Trophoblast cell (in vitro differentiated cells and primary cell): ENCODE data around the gene ITIH5.

Experiments
- DNase-seq, 2 donors: peaks; one replicate each; pipeline ENCODE4 v3.0.0-alpha.2; 2016
- H2AFZ ChIP-seq: 2 replicates; pipeline ENCODE4 v1.6.1; 2013; ENCODE audit warnings: low read length, moderate library complexity, mild to moderate bottlenecking; ENCODE audit not compliant: insufficient read depth, poor library complexity
- H2AK5ac ChIP-seq: 2 replicates; pipeline ENCODE4 v1.6.1; 2013; ENCODE audit warnings: mild to moderate bottlenecking, low read length
- H2BK120ac ChIP-seq: 2 replicates; pipeline ENCODE4 v1.6.1; 2013; ENCODE audit warnings: low read length, mild to moderate bottlenecking, moderate library complexity; ENCODE audit not compliant: insufficient read depth, poor library complexity
- H2BK12ac ChIP-seq: 2 replicates; pipeline ENCODE4 v1.6.1; 2013; ENCODE audit warnings: mild to moderate bottlenecking, low read length, moderate library complexity
- H2BK5ac ChIP-seq: 2 replicates; pipeline ENCODE4 v1.6.1; 2013; ENCODE audit warnings: low read length, low read depth, moderate library complexity, mild to moderate bottlenecking; ENCODE audit not compliant: poor library complexity
- H3K14ac ChIP-seq: 2 replicates; pipeline ENCODE4 v1.6.1; 2013; ENCODE audit warnings: mild to moderate bottlenecking, low read length
- H3K18ac ChIP-seq: 2 replicates; pipeline ENCODE4 v1.6.1; 2013; ENCODE audit warnings: mild to moderate bottlenecking, low read length
- H3K23ac ChIP-seq: 2 replicates; pipeline ENCODE4 v1.6.1; 2013; ENCODE audit warnings: low read length
- H3K27ac ChIP-seq: 2 replicates; pipeline ENCODE4 v1.5.1; 2013; ENCODE audit warnings: low read depth, mild to moderate bottlenecking, inconsistent platforms, low read length, moderate library complexity
- H3K27me3 ChIP-seq: 2 replicates; pipeline ENCODE4 v1.6.1; 2013; ENCODE audit warnings: inconsistent platforms, mild to moderate bottlenecking, low read length, moderate library complexity; ENCODE audit not compliant: insufficient read depth
- H3K36me3 ChIP-seq, 2 experiments: 1 replicate in 1 of 2; 2 replicates in 1 of 2; pipeline ENCODE4 v1.6.1; 2013; ENCODE audit warnings: low read length in 2 of 2, mild to moderate bottlenecking in 2 of 2, moderate library complexity in 1 of 2; ENCODE audit not compliant: insufficient read depth in 2 of 2, control insufficient read depth in 1 of 2
- H3K4ac ChIP-seq: 2 replicates; pipeline ENCODE4 v1.6.1; 2013; ENCODE audit warnings: low read depth, mild to moderate bottlenecking, low read length, moderate library complexity
- H3K4me1 ChIP-seq, 2 experiments: 1 replicate in 1 of 2; 2 replicates in 1 of 2; pipeline ENCODE4 v1.6.1; 2013; ENCODE audit warnings: low read length in 2 of 2, mild to moderate bottlenecking in 2 of 2, moderate library complexity in 1 of 2; ENCODE audit not compliant: insufficient read depth in 2 of 2, control insufficient read depth in 1 of 2
- H3K4me2 ChIP-seq: 2 replicates; pipeline ENCODE4 v1.6.1; 2013; ENCODE audit warnings: inconsistent platforms, mild to moderate bottlenecking, low read length, moderate library complexity
- H3K4me3 ChIP-seq: 2 replicates; pipeline ENCODE4 v1.5.1; 2013; ENCODE audit warnings: mild to moderate bottlenecking, low read depth, low read length, inconsistent platforms
- H3K79me1 ChIP-seq: one replicate; pipeline ENCODE4 v1.6.1; 2013; ENCODE audit warnings: low read length
- H3K79me2 ChIP-seq: 2 replicates; pipeline ENCODE4 v1.6.1; 2013; ENCODE audit warnings: low read length, mild to moderate bottlenecking; ENCODE audit not compliant: control insufficient read depth, insufficient read depth, poor library complexity
- H3K9ac ChIP-seq: 2 replicates; pipeline ENCODE4 v1.6.1; 2013; ENCODE audit warnings: mild to moderate bottlenecking, low read length
- H3K9me3 ChIP-seq: 2 replicates; pipeline ENCODE4 v1.6.1; 2013; ENCODE audit warnings: low read depth, mild to moderate bottlenecking, control low read depth, inconsistent platforms, low read length; ENCODE audit not compliant: insufficient read depth
- H4K12ac ChIP-seq: 2 replicates; pipeline ENCODE4 v1.6.1; 2013; ENCODE audit warnings: low read depth, mild to moderate bottlenecking, low read length, moderate library complexity
- H4K8ac ChIP-seq: 2 replicates; pipeline ENCODE4 v1.6.1; 2013; ENCODE audit warnings: low read depth, mild to moderate bottlenecking, low read length, moderate library complexity
- H4K91ac ChIP-seq: one replicate; pipeline ENCODE4 v1.6.1; 2013; ENCODE audit warnings: low read depth, mild to moderate bottlenecking, low read length, moderate library complexity
- WGBS: extraction: QIAGEN DNeasy Blood & Tissue Kit; methylation state at CpG from one replicate; pipeline ENCODE4 v1.1.7; 2013; ENCODE audit warnings: missing lambda C conversion rate; ENCODE audit not compliant: insufficient read length, insufficient coverage; ENCODE audit errors: extremely low coverage; 5-methylcytosine and 5-hydroxymethylcytosine counted together

Gene ITIH5

GRCh38 chr10:7553531-7553930 lies 113.2 kb downstream of the ITIH5 start:
- Histone ChIP-seq H3K4me2 (no peak overlapping the region), H2BK12ac (no peak overlapping the region), H3K9ac (no peak overlapping the region), H3K79me2 (peaks cover 2% of the 10 kb centered on the region), H2AFZ (no peak overlapping the region), H3K9me3 (peaks cover 2% of the 10 kb centered on the region), H3K18ac (no peak overlapping the region), H2AK5ac (no peak overlapping the region), H4K12ac (no peak overlapping the region), H3K27ac (no peak overlapping the region), H4K91ac (no peak overlapping the region), H4K8ac (no peak overlapping the region), H3K4me3 (no peak overlapping the region), H2BK5ac (no peak overlapping the region), H3K23ac (no peak overlapping the region), H3K14ac (no peak overlapping the region), H3K4me1 (no peaks in the 10 kb centered on the region), H3K27me3 (no peaks in the 10 kb centered on the region), H3K36me3 (no peaks in the 10 kb centered on the region), H3K79me1 (no peaks in the 10 kb centered on the region), H2BK120ac (no peak overlapping the region), H3K4ac (no peak overlapping the region)
- DNase-seq: no peak
- WGBS: no CpG with 5 or more reads among the region's 10 CpGs

GRCh38 chr10:7551950-7552716 lies 114.6 kb downstream of the ITIH5 start:
- Histone ChIP-seq H3K27me3 (no peaks in the 10 kb centered on the region), H4K91ac (no peak overlapping the region), H3K23ac (no peak overlapping the region), H3K4ac (no peak overlapping the region), H3K18ac (no peak overlapping the region), H2AFZ (no peak overlapping the region), H3K9ac (no peak overlapping the region), H3K9me3 (peaks cover 2% of the 10 kb centered on the region), H2AK5ac (no peak overlapping the region), H3K79me2 (peaks cover 2% of the 10 kb centered on the region), H2BK120ac (no peak overlapping the region), H3K14ac (no peak overlapping the region), H3K79me1 (no peaks in the 10 kb centered on the region), H3K4me1 (no peaks in the 10 kb centered on the region), H2BK12ac (no peak overlapping the region), H3K36me3 (no peaks in the 10 kb centered on the region), H3K4me3 (peak overlapping the region; percentile 54), H4K8ac (no peak overlapping the region), H4K12ac (no peak overlapping the region), H2BK5ac (no peak overlapping the region), H3K4me2 (no peak overlapping the region), H3K27ac (no peak overlapping the region)
- WGBS: no CpG with 5 or more reads among the region's 18 CpGs
- DNase-seq: peak; percentile 67 to 86

GRCh38 chr10:7551289-7551688 lies 115.5 kb downstream of the ITIH5 start:
- no peak overlapping the region for H3K14ac ChIP-seq
- H2BK5ac ChIP-seq: no peak overlapping the region
- H3K27me3 ChIP-seq: no peaks in the 10 kb centered on the region
- no peak overlapping the region for H4K91ac ChIP-seq
- no peak overlapping the region for H3K23ac ChIP-seq
- no peak overlapping the region for H3K4me2 ChIP-seq
- peaks cover 2% of the 10 kb centered on the region for H3K79me2 ChIP-seq
- no peak overlapping the region for H3K18ac ChIP-seq
- no peak overlapping the region for H2BK12ac ChIP-seq
- no peak for DNase-seq
- no peak overlapping the region for H3K9ac ChIP-seq
- H3K9me3 ChIP-seq: peaks cover 2% of the 10 kb centered on the region
- no CpG with 5 or more reads among the region's 6 CpGs for WGBS
- no peaks in the 10 kb centered on the region for H3K36me3 ChIP-seq
- no peak overlapping the region for H4K12ac ChIP-seq
- no peak overlapping the region for H2AFZ ChIP-seq
- H2AK5ac ChIP-seq: no peak overlapping the region
- no peak overlapping the region for H3K27ac ChIP-seq
- no peak overlapping the region for H2BK120ac ChIP-seq
- no peak overlapping the region for H4K8ac ChIP-seq
- H3K4me3 ChIP-seq: no peak overlapping the region
- no peak overlapping the region for H3K4ac ChIP-seq
- no peaks in the 10 kb centered on the region for H3K79me1 ChIP-seq
- no peaks in the 10 kb centered on the region for H3K4me1 ChIP-seq

GRCh38 chr10:7550013-7550412 lies 116.8 kb downstream of the ITIH5 start:
- H3K36me3 ChIP-seq: no peaks in the 10 kb centered on the region
- H3K79me1 ChIP-seq: no peaks in the 10 kb centered on the region
- no peak overlapping the region for H3K18ac ChIP-seq
- no peak overlapping the region for H3K23ac ChIP-seq
- H2BK12ac ChIP-seq: no peak overlapping the region
- H2AK5ac ChIP-seq: no peak overlapping the region
- no peaks in the 10 kb centered on the region for H3K4me1 ChIP-seq
- H3K14ac ChIP-seq: no peak overlapping the region
- no peak overlapping the region for H3K9ac ChIP-seq
- no peak overlapping the region for H3K4me3 ChIP-seq
- peaks cover 2% of the 10 kb centered on the region for H3K9me3 ChIP-seq
- no peak for DNase-seq
- H2AFZ ChIP-seq: no peak overlapping the region
- no peak overlapping the region for H3K27ac ChIP-seq
- no peak overlapping the region for H4K12ac ChIP-seq
- H3K79me2 ChIP-seq: peaks cover 2% of the 10 kb centered on the region
- no peak overlapping the region for H2BK5ac ChIP-seq
- H3K4me2 ChIP-seq: no peak overlapping the region
- H3K4ac ChIP-seq: no peak overlapping the region
- no peak overlapping the region for H4K8ac ChIP-seq
- H2BK120ac ChIP-seq: no peak overlapping the region
- H4K91ac ChIP-seq: no peak overlapping the region
- WGBS: no CpG with 5 or more reads among the region's 1 CpG
- no peaks in the 10 kb centered on the region for H3K27me3 ChIP-seq
